Stimulated activated CD8-positive, alpha-beta memory T cell treated with anti-CD3 and anti-CD28 coated beads, Interleukin-15, amount 100 ng/mL, for 48 hours (primary cell): Measurements from ENCODE around the gene FYTTD1.

Experiments
- DNase-seq, 2 donors: peaks; one replicate each; pipeline ENCODE4 v3.0.0-alpha.2; 2020; ENCODE audit warnings: low read depth in 2 of 2

The FYTTD1 gene

DNA sequence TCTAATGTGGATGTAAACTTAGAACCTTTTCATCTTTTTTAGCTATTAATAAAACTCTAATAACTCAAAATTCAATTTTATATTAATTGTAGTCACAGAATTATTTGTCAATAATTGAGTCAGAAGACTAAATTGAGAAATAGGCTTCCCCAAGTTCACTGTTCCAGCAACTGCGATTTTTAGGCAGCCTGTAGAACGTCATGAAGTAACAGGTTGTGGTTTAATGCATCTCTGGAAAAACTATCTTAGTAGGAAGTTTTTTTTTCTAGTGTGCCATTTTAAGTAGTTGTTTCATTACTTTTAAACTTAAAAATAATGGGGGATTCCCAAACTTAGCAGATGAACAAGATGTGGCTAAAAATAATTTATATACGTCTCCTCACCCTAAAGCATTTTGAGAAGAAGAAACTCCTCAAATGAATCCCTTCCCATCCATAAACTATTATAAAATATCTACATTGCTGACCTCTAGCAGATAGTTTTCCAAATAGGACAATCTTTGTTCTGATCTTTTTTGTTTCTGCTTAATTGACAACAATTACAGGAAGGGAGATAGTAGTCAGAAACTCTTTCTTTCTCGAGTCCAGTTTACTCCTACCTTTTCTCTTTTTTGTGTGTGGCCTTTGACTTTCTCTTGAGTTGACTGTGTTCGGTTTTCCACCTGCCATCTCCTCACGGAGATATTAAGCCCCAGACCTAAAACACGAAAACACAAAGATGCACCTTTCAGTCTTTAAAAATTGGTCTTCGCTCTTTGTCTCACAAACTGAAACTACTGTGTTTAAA is 84.4 kb downstream of the FYTTD1 start:
- no peak for DNase-seq

- DNase-seq, result no peak
Observed at GRCh38 chr3:197835509-197835908, 85.8 kb downstream of the FYTTD1 start.

DNA sequence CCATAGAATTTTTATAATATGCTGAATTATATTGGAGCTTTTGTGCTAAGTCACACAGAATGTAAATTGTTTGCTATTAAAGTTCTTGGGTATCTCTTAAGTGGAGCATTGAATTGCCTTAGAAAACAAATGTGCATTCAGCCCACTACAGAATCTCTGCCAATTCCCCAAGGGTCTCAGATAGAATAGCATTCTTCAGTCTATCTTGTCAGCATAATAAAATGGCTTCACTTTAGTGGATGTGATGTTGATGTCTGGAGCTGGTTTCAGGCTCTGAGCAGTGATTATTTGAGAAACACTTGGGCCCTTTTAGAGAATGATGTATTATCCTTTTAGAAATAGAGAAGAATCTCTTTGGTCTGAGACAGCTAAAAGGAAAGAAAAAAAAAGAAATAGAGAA is 86.6 kb downstream of the FYTTD1 start:
- no peak for DNase-seq
